IMR-90 (cell line): Measurements from ENCODE around the gene DEFB123.

Experiments used
- CEBPB ChIP-seq: IDR thresholded peaks from 2 replicates; pipeline ENCODE4 v1.6.1; 2012; ENCODE audit warnings: low read depth, low read length, improper control_type of control experiment
- CTCF ChIP-seq: conservative IDR thresholded peaks from 2 replicates; pipeline ENCODE4 v1.5.1; 2012; ENCODE audit warnings: mild to moderate bottlenecking, low read depth, low read length, improper control_type of control experiment
- MXI1 ChIP-seq: IDR thresholded peaks from 2 replicates; pipeline ENCODE4 v1.6.1; 2012; ENCODE audit warnings: low read depth, mild to moderate bottlenecking, low read length, moderate library complexity, borderline replicate concordance
- POLR2A ChIP-seq: IDR thresholded peaks from 2 replicates; pipeline ENCODE4 v1.6.1; 2012; ENCODE audit warnings: mild to moderate bottlenecking, low read depth, low read length
- RAD21 ChIP-seq: IDR thresholded peaks from 2 replicates; pipeline ENCODE4 v1.6.1; 2012; ENCODE audit warnings: low read length, improper control_type of control experiment
- RFX5 ChIP-seq: IDR thresholded peaks from 2 replicates; pipeline ENCODE4 v1.8.0; 2012; ENCODE audit warnings: low read depth, mild to moderate bottlenecking, low read length, moderate library complexity
- USF2 ChIP-seq: fragments of 150-350 bp; IDR thresholded peaks from 2 replicates; pipeline ENCODE4 v1.6.1; 2017; ENCODE audit warnings: mild to moderate bottlenecking, antibody characterized with exemption, low read length, low read depth

GRCh38 chr20:31425797-31426196, 14.6 kb upstream of the DEFB123 start:
- no peak for TF ChIP-seq CTCF
- no peak for TF ChIP-seq POLR2A
- no peak for TF ChIP-seq USF2
- no peak for TF ChIP-seq MXI1
- TF ChIP-seq CEBPB = no peak
- TF ChIP-seq RFX5 = no peak
- no peak for TF ChIP-seq RAD21
